Mucosa of descending colon (tissue), 3 donors: Measurements from ENCODE around the gene ADRA2C. TPM values are rescaled to one million over a fixed set of nuclear protein-coding genes. Genes with fewer than 3 reads are reported as not detected.

Experiments
- ATAC-seq: fragments of 200-7000 bp; cut with Tn5 transposase; one replicate; pipeline ENCODE4 v1.9.1; 2020; ENCODE audit warnings: mild to moderate bottlenecking, moderate library complexity
- DNase-seq, 3 donors: peaks; one replicate each; pipeline ENCODE4 v3.0.0-alpha.2; 2020
- H3K36me3 ChIP-seq: fragments of 200-600 bp; one replicate; pipeline ENCODE4 v1.8.0; 2021; ENCODE audit warnings: low read depth, mild to moderate bottlenecking
- H3K4me1 ChIP-seq: fragments of 200-600 bp; one replicate; pipeline ENCODE4 v1.8.0; 2021; ENCODE audit warnings: low read depth, mild to moderate bottlenecking
- H3K4me3 ChIP-seq: fragments of 200-600 bp; one replicate; pipeline ENCODE4 v1.8.0; 2021; ENCODE audit warnings: mild to moderate bottlenecking
- H3K9me3 ChIP-seq: fragments of 200-600 bp; one replicate; pipeline ENCODE4 v1.8.0; 2021; ENCODE audit warnings: mild to moderate bottlenecking
- intact Hi-C, 2 donors: fragments of 100-400 bp; cut with DNase I in 1 of 2; cut with micrococcal nuclease in 1 of 2; formaldehyde crosslinking; loops; one replicate each; pipeline versions ENCODE4 v1.11.0 to v1.11.1; 2022; cut with DNase I, micrococcal nuclease
- total RNA-seq, 3 donors: library from RNA; stranded (reverse); fragmentation: NEBNext Ultra II Directional in 2 of 3; extraction: Animal tissue kit (Norgen Biotek cat#: 25700) in 2 of 3; gene quantifications; one replicate each; pipeline versions ENCODE4 v1.2.1 to v1.2.4, GENCODE V29; 2021 to 2023
- TF ChIP-seq, protein P1 (sequence below): fragments of 200-600 bp; IDR thresholded peaks from one replicate; pipeline ENCODE4 v1.8.0; 2022; ENCODE audit warnings: antibody characterized with exemption, mild to moderate bottlenecking
- donor health status: DM: no; HTN: no; CAD: no; lungs with moderate emphysema.
- donor health status: DM: no; HTN: no; CAD: no.
- donor health status: DM: no; HTN: yes; CAD: no.

Gene ADRA2C
- total RNA-seq, 3 donors from 2014 or later: 0.69 to 2.3 (median 1.4) TPM

DNA sequence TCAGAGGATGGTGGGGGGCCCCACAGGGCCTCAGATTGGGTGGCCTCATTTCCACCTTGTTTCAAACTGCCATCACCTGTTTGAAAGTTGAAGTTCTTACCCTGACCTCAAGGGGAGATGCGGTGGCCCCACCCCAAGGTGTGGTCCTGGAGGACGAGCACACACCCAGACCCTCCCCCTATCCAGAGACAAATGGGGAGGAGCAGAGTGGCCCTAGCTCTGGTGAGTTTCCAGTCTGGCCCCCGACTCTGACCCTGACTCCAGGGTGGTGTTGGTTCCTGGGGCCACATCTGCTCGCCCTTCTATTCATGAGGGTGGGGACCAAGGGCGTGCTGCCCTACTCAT lies 36.3 kb upstream of the ADRA2C start:
- intact Hi-C loops: no loop called here
- no peaks in the 10 kb centered on the region for H3K4me1 ChIP-seq
- H3K9me3 ChIP-seq: no peaks in the 10 kb centered on the region
- DNase-seq: no peak
- no peaks in the 10 kb centered on the region for H3K36me3 ChIP-seq
- TF ChIP-seq, protein P1, sequence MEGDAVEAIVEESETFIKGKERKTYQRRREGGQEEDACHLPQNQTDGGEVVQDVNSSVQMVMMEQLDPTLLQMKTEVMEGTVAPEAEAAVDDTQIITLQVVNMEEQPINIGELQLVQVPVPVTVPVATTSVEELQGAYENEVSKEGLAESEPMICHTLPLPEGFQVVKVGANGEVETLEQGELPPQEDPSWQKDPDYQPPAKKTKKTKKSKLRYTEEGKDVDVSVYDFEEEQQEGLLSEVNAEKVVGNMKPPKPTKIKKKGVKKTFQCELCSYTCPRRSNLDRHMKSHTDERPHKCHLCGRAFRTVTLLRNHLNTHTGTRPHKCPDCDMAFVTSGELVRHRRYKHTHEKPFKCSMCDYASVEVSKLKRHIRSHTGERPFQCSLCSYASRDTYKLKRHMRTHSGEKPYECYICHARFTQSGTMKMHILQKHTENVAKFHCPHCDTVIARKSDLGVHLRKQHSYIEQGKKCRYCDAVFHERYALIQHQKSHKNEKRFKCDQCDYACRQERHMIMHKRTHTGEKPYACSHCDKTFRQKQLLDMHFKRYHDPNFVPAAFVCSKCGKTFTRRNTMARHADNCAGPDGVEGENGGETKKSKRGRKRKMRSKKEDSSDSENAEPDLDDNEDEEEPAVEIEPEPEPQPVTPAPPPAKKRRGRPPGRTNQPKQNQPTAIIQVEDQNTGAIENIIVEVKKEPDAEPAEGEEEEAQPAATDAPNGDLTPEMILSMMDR: no peak
- no peak overlapping the region for H3K4me3 ChIP-seq
- ATAC-seq: no peak

DNA sequence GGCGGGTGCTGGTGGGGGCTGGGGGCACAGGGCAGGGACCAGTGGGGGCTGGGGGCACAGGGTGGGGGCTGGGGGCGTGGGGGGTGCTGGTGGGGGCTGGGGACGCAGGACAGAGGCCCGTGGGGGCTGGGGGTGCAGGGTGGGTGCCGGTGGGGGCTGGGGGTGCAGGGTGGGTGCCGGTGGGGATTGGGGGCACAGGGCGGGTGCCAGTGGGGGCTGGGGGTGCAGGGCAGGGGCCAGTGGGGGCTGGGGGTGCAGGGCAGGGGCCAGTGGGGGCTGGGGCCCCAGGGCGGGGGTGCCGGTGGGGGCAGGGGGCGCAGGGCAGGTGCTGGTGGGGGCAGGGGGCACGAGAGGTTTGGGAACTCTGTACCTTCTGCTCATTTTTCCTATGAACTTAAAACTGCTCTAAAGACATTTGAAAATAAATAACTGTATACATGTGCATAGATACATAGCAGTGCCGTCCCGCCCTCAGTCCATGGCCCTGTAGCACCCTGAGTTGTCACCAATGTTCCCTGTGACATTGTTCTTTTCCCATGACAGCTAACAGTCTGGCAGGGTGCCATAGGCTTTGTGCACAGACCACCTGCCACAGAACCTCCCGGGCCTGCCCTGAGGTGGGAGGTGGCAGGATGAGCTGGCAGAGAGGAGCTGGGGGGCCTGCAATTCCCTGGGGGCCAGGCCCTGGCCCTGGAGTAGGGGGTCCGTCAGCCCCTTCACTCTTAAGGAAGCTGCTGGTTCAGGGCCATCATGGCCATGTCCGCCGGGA lies 35.6 kb upstream of the ADRA2C start:
- intact Hi-C loops: no loop called here
- Histone ChIP-seq H3K9me3 (no peaks in the 10 kb centered on the region), H3K4me3 (no peak overlapping the region), H3K4me1 (no peaks in the 10 kb centered on the region), H3K36me3 (no peaks in the 10 kb centered on the region)
- no peak for DNase-seq
- no peak for ATAC-seq
- TF ChIP-seq, protein P1: no peak

DNA sequence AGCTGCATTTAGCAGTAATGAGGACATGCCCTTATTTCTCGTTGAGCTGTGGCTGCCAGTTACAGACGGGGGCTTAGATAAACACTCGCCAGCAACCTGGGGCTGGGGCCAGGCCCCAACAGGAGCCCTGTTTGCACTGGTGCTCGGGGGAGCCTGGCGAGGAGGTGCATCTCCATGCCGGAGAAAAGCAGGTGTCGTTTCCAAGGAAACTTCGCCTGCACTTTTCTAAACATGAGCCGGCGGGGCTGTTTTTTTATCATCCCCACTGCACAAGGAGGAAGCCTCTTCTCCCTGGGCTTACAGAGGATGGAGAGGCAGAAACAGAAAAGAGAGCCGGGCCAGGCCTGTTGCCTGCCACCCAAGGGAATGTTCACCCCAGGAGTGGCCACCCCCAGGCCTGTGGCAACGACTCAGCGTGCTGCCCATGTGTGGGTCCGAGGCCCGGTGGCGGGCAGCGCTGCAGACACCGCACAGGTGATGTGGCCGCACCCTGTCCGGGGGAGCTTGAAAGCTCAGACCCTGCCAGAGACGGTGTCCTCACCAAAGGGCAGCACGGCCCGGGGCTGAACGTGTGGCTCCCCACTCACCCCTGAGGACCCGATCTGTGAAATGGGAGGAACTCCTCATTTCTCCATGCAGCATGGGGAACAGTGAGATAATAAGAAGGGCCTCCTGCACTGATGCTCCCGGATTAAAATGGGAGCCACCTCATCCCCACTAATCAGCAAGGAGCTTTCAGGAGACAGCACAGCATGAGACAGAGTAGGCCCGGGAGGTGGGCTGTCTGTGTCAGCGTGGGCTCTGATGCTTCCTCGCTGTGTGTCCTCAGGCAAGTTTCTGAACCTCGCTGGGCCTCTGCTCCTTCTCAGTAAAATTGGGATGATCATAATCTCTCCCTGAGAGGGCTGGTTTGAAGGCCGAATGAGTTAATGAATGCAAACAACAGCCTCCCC lies 33.8 kb upstream of the ADRA2C start:
- DNase-seq (no peak), ATAC-seq (no peak)
- H3K4me3 ChIP-seq: no peak overlapping the region
- H3K36me3 ChIP-seq: no peaks in the 10 kb centered on the region
- no peaks in the 10 kb centered on the region for H3K9me3 ChIP-seq
- intact Hi-C loops: no loop called here
- no peaks in the 10 kb centered on the region for H3K4me1 ChIP-seq
- TF ChIP-seq, protein P1: no peak

DNA sequence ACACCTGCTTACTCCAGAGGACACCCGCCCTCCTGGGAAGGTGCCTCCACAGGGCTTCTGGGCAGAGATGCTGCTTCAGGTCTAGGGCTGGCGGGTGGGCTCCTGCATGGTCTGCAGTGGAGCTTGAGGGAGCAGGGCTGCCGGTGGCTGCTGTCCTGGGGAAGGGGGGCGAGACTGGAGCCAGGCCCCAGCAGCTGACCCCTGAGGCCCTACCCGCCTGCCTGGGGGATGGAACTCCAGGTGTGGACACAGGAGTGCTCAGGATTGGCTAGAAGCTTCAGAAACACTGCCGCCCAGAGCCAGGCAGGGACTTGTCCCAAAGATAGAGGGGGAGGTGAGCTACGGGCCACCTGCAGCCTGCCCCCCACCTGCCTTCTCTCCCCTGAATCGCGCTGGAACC lies 33.0 kb upstream of the ADRA2C start:
- H3K4me3 ChIP-seq: no peak overlapping the region
- intact Hi-C loops: no loop called here
- H3K4me1 ChIP-seq: no peaks in the 10 kb centered on the region
- H3K36me3 ChIP-seq: no peaks in the 10 kb centered on the region
- DNase-seq: no peak
- no peak for ATAC-seq
- TF ChIP-seq, protein P1: no peak
- no peaks in the 10 kb centered on the region for H3K9me3 ChIP-seq

DNA sequence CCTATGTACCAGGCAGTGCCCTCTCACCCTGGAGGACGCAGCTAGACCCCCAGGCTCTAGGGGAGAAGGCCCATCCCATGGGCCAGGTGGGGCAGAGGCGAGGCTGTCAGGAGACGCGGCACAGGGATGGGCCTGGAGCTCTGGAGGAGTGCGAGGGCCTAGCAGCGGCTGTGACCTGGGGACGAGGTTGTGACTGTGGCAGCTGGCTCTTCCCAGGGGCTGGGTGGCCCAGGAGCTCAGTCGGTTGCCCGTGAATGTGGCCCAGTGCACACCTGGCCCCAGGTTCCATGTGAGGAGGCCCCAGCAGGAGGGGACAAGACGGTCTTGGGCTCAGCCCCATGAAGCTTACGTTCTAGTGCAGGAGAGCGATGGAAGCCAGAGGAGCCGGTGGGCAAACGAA lies 31.0 kb upstream of the ADRA2C start:
- ATAC-seq (no peak), DNase-seq (no peak)
- TF ChIP-seq, protein P1: no peak
- H3K36me3 ChIP-seq: no peaks in the 10 kb centered on the region
- H3K4me1 ChIP-seq: no peaks in the 10 kb centered on the region
- no peak overlapping the region for H3K4me3 ChIP-seq
- H3K9me3 ChIP-seq: no peaks in the 10 kb centered on the region
- intact Hi-C loops: no loop called here
